Kidney epithelial cell (primary cell): Measurements from ENCODE around the gene RILPL2. TPM values are rescaled to one million over a fixed set of nuclear protein-coding genes. Genes with fewer than 3 reads are reported as not detected.
"Not testable (repeated sequence)": the region's sequence is repeated elsewhere in the genome, so short reads cannot be mapped to it uniquely, and the experiment has no call there.

ENCODE experiments used
- DNase-seq: peaks from one replicate; pipeline ENCODE4 v3.0.0-alpha.2; 2010; ENCODE audit warnings: low read depth
- H3K27me3 ChIP-seq: 2 replicates; pipeline ENCODE4 v1.6.0; 2011; ENCODE audit warnings: low read length; ENCODE audit not compliant: control insufficient read depth, insufficient read depth
- H3K36me3 ChIP-seq: 2 replicates; pipeline ENCODE4 v1.5.1; 2011; ENCODE audit warnings: low read length; ENCODE audit not compliant: control insufficient read depth, insufficient read depth
- H3K4me3 ChIP-seq: 2 replicates; pipeline ENCODE4 v1.5.1; 2011; ENCODE audit warnings: low read depth, mild to moderate bottlenecking, control low read depth, low read length
- CTCF ChIP-seq: IDR thresholded peaks from 2 replicates; pipeline ENCODE4 v1.5.1; 2011; ENCODE audit warnings: mild to moderate bottlenecking, moderate library complexity, low read length, control low read depth, inconsistent platforms; ENCODE audit not compliant: insufficient read depth, poor library complexity, severe bottlenecking
- total RNA-seq: library from RNA; depleted of rRNA; stranded (reverse); fragments of >200 nt; gene quantifications from 2 replicates; pipeline ENCODE4 v1.2.3, GENCODE V29; 2015

Gene RILPL2
- total RNA-seq, 1 donor from 2014 or later = 4.2 TPM

- DNase-seq = no peak
- Histone ChIP-seq H3K27me3 (no peaks in the 10 kb centered on the region), H3K4me3 (no peak overlapping the region), H3K36me3 (no peaks in the 10 kb centered on the region)
- TF ChIP-seq CTCF = no peak
Measured at GRCh38 chr12:123410041-123410412, 26.5 kb downstream of the RILPL2 start.

GRCh38 chr12:123409284-123410040 lies 27.0 kb downstream of the RILPL2 start:
- not testable (repeated sequence) for H3K4me3 ChIP-seq, DNase-seq, H3K36me3 ChIP-seq, H3K27me3 ChIP-seq

GRCh38 chr12:123408619-123409018 lies 27.9 kb downstream of the RILPL2 start:
- not testable (repeated sequence) for H3K27me3 ChIP-seq, H3K4me3 ChIP-seq, H3K36me3 ChIP-seq, DNase-seq

- H3K27me3 ChIP-seq, H3K4me3 ChIP-seq, DNase-seq, H3K36me3 ChIP-seq: not testable (repeated sequence)
Measured at GRCh38 chr12:123407934-123408333, 28.6 kb downstream of the RILPL2 start.

- H3K36me3 ChIP-seq, H3K4me3 ChIP-seq, H3K27me3 ChIP-seq, DNase-seq: not testable (repeated sequence)
Measured at GRCh38 chr12:123407269-123407668, 29.2 kb downstream of the RILPL2 start.

GRCh38 chr12:123404581-123404980 lies 31.9 kb downstream of the RILPL2 start:
- TF ChIP-seq CTCF = no peak
- H3K36me3 ChIP-seq = peaks cover 1% of the 10 kb centered on the region
- no peak for DNase-seq
- no peaks in the 10 kb centered on the region for H3K27me3 ChIP-seq
- H3K4me3 ChIP-seq = no peak overlapping the region

GRCh38 chr12:123401753-123402683 lies 34.5 kb downstream of the RILPL2 start:
- H3K36me3 ChIP-seq = peaks cover 3% of the 10 kb centered on the region
- DNase-seq = no peak
- no peak for TF ChIP-seq CTCF
- no peaks in the 10 kb centered on the region for H3K27me3 ChIP-seq
- H3K4me3 ChIP-seq = no peak overlapping the region
